AG08396 (cell line): ENCODE results near the gene CROCC2.
A peak's percentile ranks its signal among the peaks of the same experiment; 100 is the strongest.
"Not testable (repeated sequence)": the region's sequence is repeated elsewhere in the genome, so short reads cannot be mapped to it uniquely, and the experiment has no call there.

Source experiments
- DNase-seq: peaks from one replicate; pipeline ENCODE4 v3.0.0; 2012; ENCODE audit warnings: low spot score, mixed read lengths

Gene CROCC2

DNA sequence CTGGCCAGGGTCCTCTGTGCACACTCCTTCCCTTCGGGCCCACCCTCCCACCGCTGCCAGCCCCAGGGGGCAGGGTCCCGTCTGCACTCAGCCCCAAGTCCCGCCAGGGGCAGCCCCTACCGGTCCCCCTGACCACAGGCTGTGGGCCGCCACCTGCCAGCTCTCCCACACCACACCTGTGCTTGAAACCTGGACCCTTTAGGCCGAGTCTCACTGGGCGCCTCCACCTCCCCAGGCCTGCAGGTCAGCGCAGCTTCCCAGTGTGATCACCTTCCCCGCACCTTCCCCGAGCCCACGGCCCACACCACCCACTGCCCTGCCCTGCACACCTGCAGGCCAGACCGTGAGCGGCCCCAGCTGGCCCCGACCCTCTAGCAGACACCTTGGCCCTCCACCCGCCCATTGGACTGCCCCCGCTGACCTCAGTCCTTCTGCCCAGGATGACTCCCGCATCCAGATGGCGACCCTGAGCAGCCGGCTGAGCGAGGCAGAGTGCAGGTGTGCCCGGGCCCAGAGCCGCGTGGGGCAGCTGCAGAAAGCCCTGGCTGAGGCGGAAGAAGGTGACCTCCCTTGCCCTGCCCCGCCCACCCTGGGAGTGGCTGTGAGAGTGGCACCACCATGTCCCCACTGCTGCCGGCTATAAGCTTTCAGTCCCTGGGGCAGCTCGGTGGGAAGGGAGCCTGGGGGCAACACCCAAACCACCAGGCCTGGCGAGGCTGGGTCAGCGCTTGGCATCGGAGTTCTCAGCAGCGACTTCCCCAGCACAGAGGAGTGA lies 61.0 kb downstream of the CROCC2 start:
- DNase-seq, result no peak

DNA sequence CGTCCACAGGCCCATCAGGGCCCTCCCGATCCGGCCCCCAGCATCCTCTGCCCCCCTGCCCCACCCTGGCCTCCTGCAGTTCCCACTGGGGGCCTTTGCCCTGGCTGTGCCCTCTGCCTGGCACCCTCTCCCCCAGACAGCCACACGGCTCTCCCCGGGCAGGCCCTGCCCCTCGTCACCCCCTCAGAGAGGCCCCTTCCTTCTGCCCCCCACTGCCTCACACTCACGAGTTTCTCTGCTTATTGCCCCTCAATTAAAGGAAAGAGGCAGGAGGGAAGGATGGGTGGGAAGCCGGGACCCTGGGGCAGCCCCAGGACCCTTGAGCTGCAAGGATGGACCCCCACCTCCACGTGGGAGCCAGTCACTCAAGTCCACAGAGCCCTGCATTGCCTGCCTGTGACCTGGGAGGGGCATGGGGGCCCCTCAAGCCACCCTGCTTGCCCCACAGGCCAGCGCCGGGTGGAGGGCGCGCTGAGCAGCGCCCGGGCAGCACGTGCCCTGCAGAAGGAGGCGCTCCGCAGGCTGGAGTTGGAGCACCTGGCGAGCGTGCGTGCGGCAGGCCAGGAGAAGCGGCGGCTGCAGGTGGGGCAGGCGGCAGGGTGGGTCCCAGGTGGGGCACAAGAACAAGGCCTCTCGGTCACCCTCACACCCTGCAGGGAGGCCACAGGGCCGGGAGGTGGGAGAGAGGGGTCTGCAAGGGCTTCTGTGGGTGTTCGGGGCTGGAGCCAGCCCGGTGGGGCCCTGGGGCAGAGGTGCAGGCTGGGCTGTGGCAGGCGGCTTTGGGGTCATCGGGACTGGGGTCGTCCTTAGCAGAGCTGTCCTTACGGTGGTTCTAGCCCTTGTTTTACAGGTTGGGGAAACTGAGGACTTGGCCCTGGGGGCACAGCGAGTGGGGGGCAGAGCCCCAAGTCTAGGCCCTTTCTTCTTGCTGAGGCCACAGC lies 61.8 kb downstream of the CROCC2 start:
- DNase-seq, result no peak

DNA sequence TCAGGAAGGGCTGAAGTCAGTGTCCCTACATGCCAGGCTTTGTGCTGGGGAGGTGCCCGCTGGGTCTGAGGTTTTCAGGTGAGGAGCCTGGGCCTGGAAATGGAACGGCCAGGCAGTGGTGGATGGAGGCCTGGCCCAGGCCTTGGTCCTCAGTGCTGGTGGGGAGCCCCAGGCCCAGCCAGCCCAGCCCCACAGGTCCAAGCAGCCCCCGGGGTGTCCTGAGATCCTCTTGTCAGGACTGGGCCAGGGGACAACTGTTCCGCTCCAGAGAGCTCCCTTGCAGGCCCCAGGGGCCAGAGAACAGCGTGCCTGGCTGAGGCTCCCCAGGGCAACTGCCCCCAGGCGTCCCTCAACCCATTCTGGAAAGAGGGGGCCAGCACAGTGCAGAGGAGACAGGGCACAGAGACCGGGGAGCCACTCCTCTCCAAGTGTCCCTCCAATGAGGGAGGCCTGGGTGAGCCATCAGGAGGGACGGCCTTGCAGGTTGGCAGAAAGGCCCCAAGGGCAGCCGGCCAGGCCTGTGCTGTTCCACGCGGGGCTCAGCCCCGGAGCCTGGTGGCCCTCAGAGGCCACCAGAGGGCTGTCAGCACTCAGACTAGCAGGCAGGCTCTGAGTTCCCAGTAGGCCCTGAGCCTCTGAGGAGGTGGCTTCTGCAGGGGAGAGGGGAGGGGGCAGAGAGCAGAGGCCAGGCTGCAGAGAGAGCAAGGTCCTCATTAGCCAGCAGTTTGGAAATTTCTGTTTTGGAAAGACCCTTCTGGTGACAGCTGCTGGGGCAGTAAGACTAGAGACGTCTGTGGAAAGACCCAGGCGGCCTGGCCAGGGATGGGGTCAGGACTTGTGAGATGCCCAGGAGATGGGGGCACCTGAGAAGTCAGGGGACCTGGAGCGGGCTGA lies 62.8 kb downstream of the CROCC2 start:
- no peak for DNase-seq

DNA sequence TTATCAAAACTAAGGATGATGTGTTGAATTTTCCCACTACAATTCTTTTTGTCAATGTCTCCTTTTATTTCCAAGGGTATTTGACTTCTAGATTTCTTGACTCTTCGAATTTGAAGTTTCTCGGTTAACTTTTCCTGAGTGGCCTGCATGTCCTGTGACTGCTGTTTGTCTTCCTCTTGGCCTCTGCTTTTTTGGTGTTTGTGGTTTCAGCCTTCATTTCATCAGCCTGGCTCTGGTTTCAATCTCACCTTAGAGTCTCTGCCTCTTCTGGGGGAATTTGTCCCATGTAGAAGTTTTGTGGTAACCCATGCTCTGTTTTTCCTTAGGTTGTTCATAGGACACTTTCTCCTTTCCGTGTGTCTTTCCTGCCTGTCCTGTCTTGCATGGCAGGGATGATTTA lies 64.0 kb downstream of the CROCC2 start:
- no peak for DNase-seq

DNA sequence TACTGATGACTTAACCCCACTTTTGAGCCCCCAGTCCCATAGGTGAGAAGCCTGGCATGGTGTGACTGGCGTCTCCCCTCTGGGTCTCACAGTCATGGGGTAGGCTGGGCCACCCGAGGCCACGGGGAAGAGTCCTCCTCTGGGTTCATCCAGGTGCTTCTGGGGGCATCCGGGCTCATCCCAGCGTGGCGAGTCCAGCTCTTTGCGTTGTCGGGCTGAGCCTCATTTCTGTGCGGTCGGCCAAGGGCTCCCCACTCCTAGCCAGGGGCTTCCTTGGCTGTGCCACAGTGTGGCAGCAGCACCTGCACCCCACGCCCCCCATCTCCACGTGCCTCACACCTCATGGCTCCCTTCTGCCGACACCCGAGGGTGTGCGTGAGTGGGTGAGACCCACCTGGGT lies 64.7 kb downstream of the CROCC2 start:
- no peak for DNase-seq

DNA sequence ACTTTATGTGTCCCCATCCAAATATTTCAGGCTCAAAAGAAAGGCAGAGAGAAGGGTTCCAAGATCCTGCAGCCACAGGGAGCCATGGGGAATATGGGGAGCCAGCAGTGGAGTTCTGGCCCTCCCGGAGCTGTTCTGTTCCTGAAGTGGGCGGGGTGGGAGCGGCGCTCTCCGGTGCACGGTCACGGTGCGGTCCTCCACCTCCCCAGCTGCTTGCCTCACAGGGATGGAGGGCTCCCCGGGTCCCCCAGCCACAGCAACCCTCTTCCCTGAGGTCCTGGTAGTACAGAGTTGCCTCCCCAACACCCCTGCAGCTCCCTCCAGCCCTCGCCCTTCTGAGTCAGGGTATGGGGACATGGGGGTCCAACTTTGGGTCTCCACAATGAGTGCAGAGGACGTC lies 66.1 kb downstream of the CROCC2 start:
- no peak for DNase-seq

DNA sequence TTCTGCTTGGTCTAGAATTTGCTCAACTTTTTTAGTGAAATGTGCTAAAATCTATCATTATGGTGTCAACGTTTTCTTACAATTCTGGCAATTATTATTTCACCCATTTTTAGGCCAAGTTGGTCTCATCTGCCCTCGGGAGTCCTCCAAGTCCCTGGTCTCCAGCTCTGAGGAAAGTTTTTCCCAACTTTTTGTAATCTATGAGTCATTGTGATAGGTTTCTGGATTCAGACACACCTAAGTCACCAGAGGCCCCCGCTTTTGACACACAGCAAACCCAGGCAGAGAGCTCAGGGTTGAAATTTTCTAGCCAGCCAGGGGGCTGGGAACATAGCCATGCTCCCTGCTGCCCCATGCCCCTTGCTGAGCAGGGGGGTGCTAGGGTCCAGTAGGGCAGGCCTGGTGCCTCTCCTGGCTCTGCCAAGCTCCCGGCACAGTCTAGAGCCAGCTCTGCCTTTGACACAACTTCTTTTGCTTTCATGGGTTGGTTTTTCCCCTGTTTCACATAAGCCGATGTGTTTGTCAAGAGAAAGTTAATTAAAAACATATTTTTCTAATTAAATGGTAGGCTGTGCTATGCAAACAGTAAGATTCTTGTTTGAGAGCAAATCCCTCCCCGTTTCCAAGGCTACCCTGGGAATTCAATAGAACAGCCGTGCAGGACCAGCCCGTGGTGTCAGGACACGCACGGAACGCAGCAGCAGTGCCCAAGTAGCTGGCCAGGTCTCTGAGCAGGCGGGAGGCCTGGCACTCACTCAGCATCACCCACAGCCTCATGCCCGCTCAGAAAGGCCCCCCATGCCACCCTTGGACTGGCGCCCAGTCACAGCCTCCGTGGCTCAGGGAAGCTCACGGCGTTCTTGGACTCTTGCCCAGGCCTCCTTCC lies 66.7 kb downstream of the CROCC2 start:
- peak; percentile 85 for DNase-seq

DNA sequence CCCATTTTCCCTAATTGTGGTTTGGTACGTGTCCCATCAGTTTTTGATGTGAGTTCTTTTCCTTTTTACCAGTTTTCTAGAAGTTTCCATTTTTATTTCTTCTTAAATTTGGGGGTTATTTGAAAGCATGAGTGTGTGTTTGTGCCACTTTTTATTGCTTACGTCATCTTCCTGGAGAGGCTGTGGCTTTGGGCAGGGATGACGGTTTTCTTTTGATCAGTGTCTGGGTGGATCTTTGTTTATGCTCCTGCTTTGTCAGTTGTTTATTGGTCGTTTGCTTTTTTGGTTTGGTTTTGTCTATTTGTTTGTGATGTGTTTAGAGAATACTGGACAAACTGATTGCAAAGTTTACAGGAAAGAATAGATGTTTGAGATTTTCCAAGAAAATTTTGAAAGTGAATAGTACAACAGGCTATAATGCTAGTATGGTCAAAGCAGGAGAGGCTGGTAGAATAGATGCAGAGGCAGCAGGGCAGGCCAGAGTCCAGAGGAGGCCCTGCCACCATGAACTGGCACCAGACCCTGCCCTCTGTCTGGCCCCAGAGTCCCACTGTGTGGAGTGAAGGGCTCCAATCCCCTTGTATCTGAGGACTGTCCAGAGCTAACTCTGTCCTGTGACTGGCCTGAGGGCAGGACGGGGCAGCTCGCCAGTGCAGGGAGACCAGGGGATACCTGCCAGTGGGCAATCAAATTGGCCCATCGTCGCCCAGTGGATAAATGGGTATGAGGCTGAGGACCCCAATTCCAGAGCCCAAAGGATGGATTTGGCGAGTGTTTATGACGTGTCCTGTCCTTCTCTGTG lies 68.8 kb downstream of the CROCC2 start:
- peak; percentile 57 for DNase-seq

DNA sequence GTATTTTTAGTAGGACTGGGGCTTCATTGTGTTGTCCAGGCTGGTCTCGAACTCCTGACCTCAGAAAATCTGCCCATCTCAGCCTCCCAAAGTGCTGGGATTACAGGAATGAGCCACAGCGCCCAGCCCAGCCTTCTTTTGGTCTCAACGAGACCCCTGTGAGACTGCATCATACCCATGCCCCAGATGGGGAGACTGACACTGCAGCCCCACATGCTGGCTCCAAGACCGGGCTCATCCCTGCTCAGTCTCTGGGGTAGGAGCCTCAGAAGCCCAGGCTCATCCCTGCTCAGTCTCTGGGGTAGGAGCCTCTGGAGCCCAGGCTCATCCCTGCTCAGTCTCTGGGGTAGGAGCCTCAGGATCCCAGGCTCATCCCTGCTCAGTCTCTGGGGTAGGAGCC lies 69.8 kb downstream of the CROCC2 start:
- not testable (repeated sequence) for DNase-seq

DNA sequence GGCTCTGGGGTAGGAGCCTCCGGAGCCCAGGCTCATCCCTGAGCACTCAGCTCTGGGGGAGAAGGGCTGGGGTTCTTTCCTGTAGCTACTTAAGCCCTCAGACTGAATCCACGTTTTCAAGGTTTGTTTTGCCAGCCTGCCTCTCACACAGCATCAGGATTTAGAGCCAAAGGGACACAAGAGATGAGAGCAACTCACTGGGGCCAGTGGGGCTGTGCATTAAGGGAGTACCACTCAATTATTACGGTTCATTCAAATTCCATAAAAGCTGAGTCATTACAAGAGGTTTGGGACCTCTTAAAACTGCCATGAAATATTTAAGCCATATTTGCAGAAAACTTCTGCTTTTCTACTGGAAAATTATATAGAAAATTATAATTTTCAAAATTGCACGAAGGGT lies 75.1 kb downstream of the CROCC2 start:
- peak; percentile 58 for DNase-seq

DNA sequence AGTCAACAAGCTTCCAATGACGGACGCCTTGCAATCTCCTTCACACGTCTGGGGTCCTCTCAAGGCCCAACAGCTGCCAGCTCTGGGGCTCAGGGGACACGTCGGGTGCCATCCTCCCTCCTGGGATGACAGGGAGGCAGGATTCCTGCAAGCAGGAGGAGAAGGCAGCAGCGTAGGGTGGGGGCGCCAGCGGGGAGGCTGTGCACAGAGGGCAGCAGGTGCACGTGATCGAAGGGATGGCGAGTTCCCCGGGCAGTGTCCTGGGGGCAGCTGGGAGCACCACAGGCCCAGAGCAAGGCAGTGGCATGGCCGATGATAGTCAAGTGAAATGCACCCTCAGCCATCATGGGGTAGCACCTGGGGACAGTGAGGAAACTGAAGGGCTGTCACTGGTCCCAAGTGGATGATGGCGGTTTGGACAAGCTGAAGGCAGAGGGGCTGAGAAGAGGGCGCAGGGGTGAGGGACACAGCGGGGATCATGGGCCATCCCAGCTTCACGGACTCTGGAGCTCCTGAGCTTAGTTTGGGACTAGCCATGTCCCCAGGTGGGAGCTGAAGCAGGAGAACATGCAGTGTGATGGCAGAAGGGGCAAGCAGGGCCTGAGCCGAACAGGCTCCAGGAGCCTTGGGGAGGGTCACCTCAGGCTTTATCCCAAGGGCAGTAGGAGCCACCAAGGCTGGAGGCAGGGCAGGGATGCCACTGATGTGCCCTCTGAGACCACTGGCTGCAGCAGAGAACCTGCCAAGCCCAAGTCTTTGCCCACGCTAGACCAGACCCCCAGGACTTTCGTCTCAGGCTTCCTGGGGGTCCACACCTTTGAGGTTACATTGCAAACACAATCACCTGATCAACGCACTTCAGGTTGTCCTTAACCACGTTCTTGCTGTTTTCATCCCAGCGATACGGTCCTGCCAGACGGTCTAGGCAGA lies 76.0 kb downstream of the CROCC2 start:
- DNase-seq, result no peak

DNA sequence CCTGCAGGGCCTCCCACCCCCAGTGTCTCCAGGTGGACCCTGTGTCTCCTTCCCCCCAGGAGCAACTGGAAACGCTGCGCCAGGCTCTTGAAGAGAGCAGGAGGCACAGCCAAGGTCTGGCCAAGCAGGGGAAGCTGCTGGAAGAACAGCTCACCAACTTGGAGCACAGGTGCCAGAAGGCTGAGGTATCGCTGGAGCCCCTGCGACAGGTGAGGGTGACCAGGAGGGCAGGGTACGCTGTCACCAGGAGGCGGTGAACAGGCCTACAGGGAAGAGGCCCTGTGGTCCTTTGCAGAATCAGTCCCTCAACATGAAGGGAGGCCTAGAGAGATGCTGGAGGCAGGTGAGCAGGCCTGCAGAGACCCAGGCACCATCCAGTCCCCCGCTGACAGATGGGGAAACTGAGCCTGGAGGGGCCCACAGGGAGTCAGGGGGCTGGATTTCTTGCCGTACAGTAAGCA lies 76.7 kb downstream of the CROCC2 start:
- DNase-seq, result no peak

DNA sequence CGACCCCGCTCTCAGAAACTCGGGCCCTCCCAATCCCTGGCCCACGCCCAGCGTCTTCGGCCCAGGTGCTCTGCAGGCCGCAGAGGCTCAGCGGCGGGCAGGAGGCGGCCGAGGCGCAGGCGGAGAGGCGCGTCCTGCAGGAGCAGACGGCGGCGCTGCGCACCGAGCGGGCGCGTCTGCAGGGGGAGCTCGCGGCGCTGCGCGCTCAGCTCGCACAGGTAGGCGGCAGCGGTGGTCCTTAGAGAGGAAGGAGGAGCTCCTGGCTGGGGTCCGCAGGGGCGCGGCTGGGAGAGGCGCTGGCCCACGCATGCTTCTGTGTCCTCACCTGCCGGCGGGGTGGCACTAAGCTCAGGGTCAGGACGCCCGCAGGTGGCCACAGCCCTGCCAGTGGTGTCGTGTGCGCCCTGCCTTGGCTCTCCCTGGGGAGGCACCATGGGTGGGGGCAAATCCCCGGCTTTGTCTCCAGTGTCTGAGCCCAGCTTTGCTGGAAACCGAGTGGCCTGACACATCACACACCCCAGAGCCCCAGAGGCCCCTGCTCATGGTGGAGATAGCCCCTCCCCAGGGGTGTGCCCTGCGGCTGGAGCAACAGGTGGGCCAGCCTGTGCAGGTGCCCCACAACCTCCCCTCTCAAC lies 77.3 kb downstream of the CROCC2 start:
- no peak for DNase-seq

DNA sequence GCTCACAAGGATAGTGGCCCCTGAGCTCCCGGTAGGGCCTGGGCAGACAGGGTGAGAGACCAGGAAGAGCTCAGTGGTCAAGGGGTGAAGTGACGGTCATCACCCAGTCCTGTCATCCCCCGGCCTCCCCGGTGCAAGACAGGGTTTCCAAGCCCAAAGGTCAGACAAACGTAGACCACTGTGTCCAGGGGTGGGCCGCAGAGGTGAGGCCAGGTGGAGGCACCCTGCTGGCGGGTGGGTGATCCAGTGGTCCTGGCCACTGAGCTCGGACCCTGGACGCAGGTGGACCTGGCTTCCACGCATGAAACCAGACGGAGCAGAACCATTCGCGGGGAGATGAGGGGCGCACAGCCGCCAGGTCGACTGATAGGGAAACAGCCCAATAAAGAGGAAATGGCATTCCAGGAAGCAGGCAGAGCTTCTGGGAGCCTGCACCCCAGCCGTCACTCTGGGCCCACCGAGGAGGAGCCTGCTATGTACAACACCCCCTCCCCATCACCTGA lies 77.9 kb downstream of the CROCC2 start:
- DNase-seq, result no peak

DNA sequence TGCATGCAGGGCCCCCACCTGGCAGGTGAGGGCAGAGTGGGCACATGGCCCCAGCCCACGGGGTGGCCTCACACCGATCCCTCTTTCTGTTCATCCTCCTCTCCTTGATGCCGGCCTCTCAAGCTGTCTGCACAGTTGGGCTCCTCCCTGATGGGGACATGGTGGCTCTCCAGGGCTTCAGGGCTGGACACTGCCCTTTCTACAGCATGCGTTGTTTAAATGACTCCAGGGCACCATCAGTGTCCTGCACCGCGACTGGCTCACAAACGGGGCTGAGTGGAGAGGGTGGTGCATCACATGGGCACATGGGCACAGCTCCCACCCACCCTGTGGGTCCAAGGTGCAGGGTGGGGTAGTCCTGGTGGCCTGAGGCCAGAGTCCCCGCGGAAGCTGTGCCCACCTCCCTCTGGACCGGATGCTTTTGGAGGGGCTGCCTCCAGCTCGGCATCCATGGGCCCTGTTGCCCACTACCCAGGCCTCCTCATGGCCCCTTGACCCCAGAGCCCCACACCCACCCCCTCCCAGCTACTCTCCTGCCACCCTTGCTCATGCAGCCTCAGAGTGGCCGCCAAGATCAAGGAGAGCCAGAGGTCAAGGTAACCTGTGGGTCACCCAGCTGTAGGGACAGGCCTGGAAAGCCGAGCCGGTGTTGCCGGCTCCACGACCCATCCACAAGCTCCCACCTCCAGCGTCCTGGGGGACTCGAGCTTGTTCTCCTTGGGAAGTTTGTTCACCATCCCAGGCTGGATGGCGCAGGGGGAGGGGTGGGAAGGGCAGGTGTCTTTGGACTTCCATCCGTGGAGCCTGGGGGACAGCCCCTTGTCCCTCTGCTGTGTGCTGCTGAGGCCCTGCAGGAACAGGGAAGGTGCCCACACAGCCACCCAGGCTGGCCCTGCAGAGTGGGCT lies 80.0 kb downstream of the CROCC2 start:
- DNase-seq, result no peak

DNA sequence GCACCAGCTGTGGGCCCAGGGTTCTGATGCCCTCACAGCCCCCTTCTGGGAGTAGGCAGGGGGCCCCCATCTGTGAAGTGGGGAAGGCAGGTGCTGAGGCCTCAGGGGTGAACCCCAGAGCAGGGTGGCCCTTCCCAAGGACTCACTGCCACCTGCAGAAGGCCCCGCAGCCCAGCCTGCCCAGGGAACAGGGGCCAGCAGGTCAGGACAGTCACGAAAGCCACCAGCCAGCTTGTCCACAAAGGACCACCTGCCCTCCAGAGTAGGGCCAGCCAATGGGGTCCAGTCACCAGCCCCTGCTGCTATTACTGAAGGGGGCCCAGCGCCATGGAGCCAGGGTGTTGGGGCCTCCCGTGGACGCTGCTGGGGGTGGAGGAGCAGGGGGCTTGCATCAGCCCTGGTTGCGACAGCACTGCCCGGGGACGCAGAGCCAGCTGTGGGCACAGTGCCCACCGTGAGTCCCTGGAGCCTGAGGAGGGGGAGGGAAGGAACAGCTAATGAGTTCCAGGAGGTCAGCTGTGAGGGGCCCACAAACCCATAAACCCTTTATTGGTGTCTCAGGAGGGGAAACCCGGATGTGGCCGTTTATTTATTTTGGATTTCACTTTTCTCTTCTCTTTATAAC lies 80.8 kb downstream of the CROCC2 start:
- peak; percentile 57 for DNase-seq

DNA sequence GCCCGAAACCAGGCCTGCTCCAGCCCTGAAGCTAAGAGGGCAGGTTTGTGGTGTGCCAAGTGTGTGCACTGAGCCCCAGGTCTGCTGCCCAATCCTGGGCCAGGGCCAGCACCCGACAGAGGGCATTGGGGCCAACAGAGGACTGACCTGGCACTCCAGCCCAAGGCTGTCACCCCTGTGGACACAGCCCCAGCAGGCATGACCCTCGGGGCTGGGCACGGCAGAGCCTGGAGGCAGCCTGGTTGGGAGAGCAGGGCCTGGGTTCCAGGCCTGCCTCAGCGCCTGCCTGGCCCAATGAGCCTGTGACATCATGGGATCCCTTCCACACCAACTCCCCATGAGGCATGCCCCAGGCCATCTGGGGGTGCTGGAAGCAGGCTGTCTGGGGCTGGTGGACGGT lies 81.5 kb downstream of the CROCC2 start:
- DNase-seq, result no peak
